GM23248 (cell line): ENCODE results near the gene SPNS1. TPM values are rescaled to one million over a fixed set of nuclear protein-coding genes. Genes with fewer than 3 reads are reported as not detected.

ENCODE experiments used
- DNase-seq: peaks from one replicate; pipeline ENCODE4 v3.0.0-alpha.2; 2015
- H2AFZ ChIP-seq: fragments of 200-600 bp; sonication (generic); 2 replicates; pipeline ENCODE4 v1.6.1; 2016; ENCODE audit warnings: antibody characterized with exemption
- H3F3A ChIP-seq: fragments of 200-600 bp; sonication (generic); 2 replicates; pipeline ENCODE4 v1.6.1; 2016; ENCODE audit warnings: mild to moderate bottlenecking, antibody characterized with exemption, mixed run types; ENCODE audit not compliant: insufficient read depth
- H3K27ac ChIP-seq: fragments of 200-600 bp; sonication (generic); 2 replicates; pipeline ENCODE4 v1.5.1; 2016; ENCODE audit warnings: mild to moderate bottlenecking
- H3K27me3 ChIP-seq: fragments of 200-600 bp; sonication (generic); replicated peaks from 2 replicates; pipeline ENCODE4 v1.6.1; 2016; ENCODE audit warnings: mild to moderate bottlenecking; ENCODE audit not compliant: insufficient read depth
- H3K36me3 ChIP-seq: fragments of 200-600 bp; sonication (generic); 2 replicates; pipeline ENCODE4 v1.6.1; 2016; ENCODE audit warnings: low read depth, mild to moderate bottlenecking
- H3K4me1 ChIP-seq: fragments of 200-600 bp; sonication (generic); 2 replicates; pipeline ENCODE4 v1.6.1; 2016; ENCODE audit warnings: mild to moderate bottlenecking; ENCODE audit not compliant: insufficient read depth
- H3K4me2 ChIP-seq: fragments of 200-600 bp; sonication (generic); one replicate; pipeline ENCODE4 v1.6.1; 2016; ENCODE audit warnings: mild to moderate bottlenecking; ENCODE audit not compliant: unreplicated experiment
- H3K4me3 ChIP-seq: fragments of 200-600 bp; sonication (generic); 2 replicates; pipeline ENCODE4 v1.5.1; 2016; ENCODE audit warnings: mild to moderate bottlenecking
- H3K79me2 ChIP-seq: fragments of 200-600 bp; sonication (generic); 2 replicates; pipeline ENCODE4 v1.6.1; 2016; ENCODE audit warnings: mild to moderate bottlenecking; ENCODE audit not compliant: insufficient read depth
- H3K9ac ChIP-seq: fragments of 200-600 bp; sonication (generic); 2 replicates; pipeline ENCODE4 v1.6.1; 2016; ENCODE audit warnings: mild to moderate bottlenecking
- H3K9me2 ChIP-seq: fragments of 200-600 bp; sonication (generic); 2 replicates; pipeline ENCODE4 v1.6.1; 2016; ENCODE audit warnings: mixed run types, mild to moderate bottlenecking, moderate library complexity; ENCODE audit not compliant: insufficient read depth
- H3K9me3 ChIP-seq: fragments of 200-600 bp; sonication (generic); one replicate; pipeline ENCODE4 v1.6.1; 2017; ENCODE audit warnings: low read depth
- H4K20me1 ChIP-seq: fragments of 200-600 bp; sonication (generic); 2 replicates; pipeline ENCODE4 v1.6.0; 2016; ENCODE audit not compliant: insufficient read depth
- EZH2 ChIP-seq: fragments of 200-600 bp; sonication (generic); IDR thresholded peaks from 2 replicates; pipeline ENCODE4 v1.6.1; 2018; ENCODE audit warnings: antibody characterized with exemption, mild to moderate bottlenecking; ENCODE audit not compliant: insufficient read depth, poor library complexity, severe bottlenecking
- EZH2phosphoT487 ChIP-seq: fragments of 200-600 bp; sonication (generic); IDR thresholded peaks from 2 replicates; pipeline ENCODE4 v1.6.1; 2018; ENCODE audit warnings: antibody characterized with exemption, moderate library complexity, mild to moderate bottlenecking, low read depth; ENCODE audit not compliant: insufficient read depth
- WGBS, 2 experiments: methylation state at CpG; one replicate each; pipeline ENCODE4 v1.1.6; 2015 to 2017; ENCODE audit warnings: low lambda C conversion rate in 2 of 2, low coverage in 1 of 2; ENCODE audit errors: missing lambda C conversion rate in 2 of 2; 5-methylcytosine and 5-hydroxymethylcytosine counted together
- in situ Hi-C: fragments of 300-500 bp; cut with MboI; formaldehyde crosslinking; loops from 2 replicates; pipeline ENCODE4 v1.15.0; 2020
- polyA plus RNA-seq: library from polyadenylated mRNA; unstranded; fragments of >200 nt; fragmentation: Nextera tagmentation; extraction: Ambion mirVana; gene quantifications from 2 replicates; pipeline ENCODE4 v1.2.1, GENCODE V29; 2016
- total RNA-seq: library from RNA; depleted of rRNA; stranded (reverse); fragments of >200 nt; shearing (Covaris generic); gene quantifications from 2 replicates; pipeline ENCODE4 v1.2.3, GENCODE V29; 2014

The SPNS1 gene
- total and polyA plus RNA-seq, 2 experiments from 2014 or later: 41.3 to 48.4 TPM

- Histone ChIP-seq H3K4me2 (no peak overlapping the region), H3K36me3 (no peaks in the 10 kb centered on the region; the same call in 1 of the 2 replicates), H3K9me3 (no peaks in the 10 kb centered on the region), H3K27me3 (no peaks in the 10 kb centered on the region), H3F3A (no peaks in the 10 kb centered on the region), H3K79me2 (peaks cover 21% of the 10 kb centered on the region), H3K9ac (no peak overlapping the region), H4K20me1 (no peaks in the 10 kb centered on the region), H2AFZ (no peak overlapping the region), H3K27ac (no peak overlapping the region), H3K9me2 (no peaks in the 10 kb centered on the region), H3K4me3 (no peak overlapping the region), H3K4me1 (0 out of 2 replicates have a peak, but pooled peaks cover 4% of the 10 kb centered on the region)
- no peak for TF ChIP-seq EZH2
- TF ChIP-seq EZH2phosphoT487: no peak
- in situ Hi-C loops: no loop called here
- 96 to 100% methylated on average over 7 of the region's 7 CpGs for WGBS, 2 experiments
- no peak for DNase-seq
Observed at GRCh38 chr16:28980929-28981328, 6.4 kb downstream of the SPNS1 start.

GRCh38 chr16:28981517-28981916, 6.9 kb downstream of the SPNS1 start:
- Histone ChIP-seq H3K4me3 (no peak overlapping the region), H3F3A (no peaks in the 10 kb centered on the region), H3K4me2 (no peak overlapping the region), H3K9me3 (no peaks in the 10 kb centered on the region), H3K9ac (no peak overlapping the region), H4K20me1 (no peaks in the 10 kb centered on the region), H3K27ac (no peak overlapping the region), H3K79me2 (peaks cover 15% of the 10 kb centered on the region), H2AFZ (no peak overlapping the region), H3K9me2 (no peaks in the 10 kb centered on the region), H3K4me1 (no peaks in the 10 kb centered on the region), H3K36me3 (peaks cover 2% of the 10 kb centered on the region; the same call in 1 of the 2 replicates), H3K27me3 (no peaks in the 10 kb centered on the region)
- in situ Hi-C loops: no loop called here
- TF ChIP-seq EZH2 (no peak), EZH2phosphoT487 (no peak)
- WGBS, 2 experiments: 80 to 83% methylated on average over 11 to 12 of the region's 12 CpGs
- DNase-seq: peak; percentile 11

- H3K4me1 ChIP-seq: no peaks in the 10 kb centered on the region
- H3F3A ChIP-seq: no peaks in the 10 kb centered on the region
- no peak overlapping the region for H3K9ac ChIP-seq
- H4K20me1 ChIP-seq: no peaks in the 10 kb centered on the region
- H3K4me3 ChIP-seq: no peak overlapping the region
- no peak for DNase-seq
- TF ChIP-seq EZH2 (no peak), EZH2phosphoT487 (no peak)
- peaks cover 6% of the 10 kb centered on the region; the same call in 1 of the 2 replicates for H3K79me2 ChIP-seq
- H3K36me3 ChIP-seq: peaks cover 11% of the 10 kb centered on the region
- in situ Hi-C loops: no loop called here
- no peaks in the 10 kb centered on the region for H3K9me3 ChIP-seq
- no peak overlapping the region for H3K4me2 ChIP-seq
- no peaks in the 10 kb centered on the region for H3K27me3 ChIP-seq
- 98 to 100% methylated on average over 10 of the region's 10 CpGs for WGBS, 2 experiments
- H2AFZ ChIP-seq: no peak overlapping the region
- no peaks in the 10 kb centered on the region for H3K9me2 ChIP-seq
- H3K27ac ChIP-seq: no peak overlapping the region
Observed at GRCh38 chr16:28982418-28982817, 7.8 kb downstream of the SPNS1 start.

- Histone ChIP-seq H3K4me3 (no peak overlapping the region), H3K9ac (no peak overlapping the region), H3K4me2 (no peak overlapping the region), H3K36me3 (peaks cover 15% of the 10 kb centered on the region), H3K79me2 (0 out of 2 replicates have a peak, but pooled peaks cover under 1% of the 10 kb centered on the region), H3K9me3 (no peaks in the 10 kb centered on the region), H3F3A (no peaks in the 10 kb centered on the region), H3K27ac (no peak overlapping the region), H3K4me1 (no peaks in the 10 kb centered on the region), H3K9me2 (no peaks in the 10 kb centered on the region), H3K27me3 (no peaks in the 10 kb centered on the region), H4K20me1 (no peaks in the 10 kb centered on the region), H2AFZ (no peak overlapping the region)
- in situ Hi-C loops: no loop called here
- TF ChIP-seq EZH2 (no peak), EZH2phosphoT487 (no peak)
- no peak for DNase-seq
- 80 to 82% methylated on average over 11 of the region's 11 CpGs for WGBS, 2 experiments
Observed at GRCh38 chr16:28982949-28983348, 8.4 kb downstream of the SPNS1 start.

GRCh38 chr16:28983644-28984043, 9.1 kb downstream of the SPNS1 start:
- Histone ChIP-seq H4K20me1 (no peaks in the 10 kb centered on the region), H3K27ac (no peak overlapping the region), H3F3A (no peaks in the 10 kb centered on the region), H3K4me3 (no peak overlapping the region), H3K9me2 (no peaks in the 10 kb centered on the region), H3K9ac (no peak overlapping the region), H3K36me3 (peaks cover 18% of the 10 kb centered on the region), H3K9me3 (no peaks in the 10 kb centered on the region), H3K79me2 (no peaks in the 10 kb centered on the region), H3K4me2 (no peak overlapping the region), H2AFZ (no peak overlapping the region), H3K4me1 (no peaks in the 10 kb centered on the region), H3K27me3 (no peaks in the 10 kb centered on the region)
- in situ Hi-C loops: no loop called here
- TF ChIP-seq EZH2 (no peak), EZH2phosphoT487 (no peak)
- WGBS, 2 experiments: 96 to 97% methylated on average over 15 to 18 of the region's 18 CpGs
- DNase-seq: no peak
